ENCODE measurements around the gene NAGS. TPM values are rescaled to one million over a fixed set of nuclear protein-coding genes. Genes with fewer than 3 reads are reported as not detected.
"Not testable (repeated sequence)": the region's sequence is repeated elsewhere in the genome, so short reads cannot be mapped to it uniquely, and the experiment has no call there.

NAGS gene
- total RNA-seq, 2 donors from 2014 or later = 1.7 to 4.5 TPM

DNA sequence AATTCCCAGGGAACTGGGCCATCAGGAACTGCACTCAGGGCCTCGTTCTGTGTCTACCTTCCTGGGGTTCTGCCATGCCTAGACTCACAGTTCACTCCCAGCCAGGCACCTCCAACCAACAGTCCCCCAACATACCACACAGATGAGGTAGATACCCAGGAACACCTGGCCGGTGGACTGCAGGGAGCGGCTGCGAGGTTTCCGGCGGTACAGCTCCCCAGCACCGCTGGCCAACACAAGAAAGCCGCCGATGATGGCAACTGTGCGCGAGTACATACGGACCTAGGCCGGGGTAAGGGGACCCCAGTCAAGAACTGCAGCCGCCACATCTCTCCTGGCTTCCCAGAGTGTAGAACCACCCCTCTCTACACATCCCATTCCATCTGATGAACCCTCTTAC is 8.5 kb downstream of the NAGS start:
- no peak overlapping the region for H3K4me3 ChIP-seq
- H3K27ac ChIP-seq = no peak overlapping the region
- H3K9me3 ChIP-seq = no peaks in the 10 kb centered on the region
- DNase-seq (ENCODE audit: low spot score) = no peak
- H3K4me1 ChIP-seq = peaks cover 0 to 42% of the 10 kb centered on the region in 2 donors
- TF ChIP-seq, protein P1, sequence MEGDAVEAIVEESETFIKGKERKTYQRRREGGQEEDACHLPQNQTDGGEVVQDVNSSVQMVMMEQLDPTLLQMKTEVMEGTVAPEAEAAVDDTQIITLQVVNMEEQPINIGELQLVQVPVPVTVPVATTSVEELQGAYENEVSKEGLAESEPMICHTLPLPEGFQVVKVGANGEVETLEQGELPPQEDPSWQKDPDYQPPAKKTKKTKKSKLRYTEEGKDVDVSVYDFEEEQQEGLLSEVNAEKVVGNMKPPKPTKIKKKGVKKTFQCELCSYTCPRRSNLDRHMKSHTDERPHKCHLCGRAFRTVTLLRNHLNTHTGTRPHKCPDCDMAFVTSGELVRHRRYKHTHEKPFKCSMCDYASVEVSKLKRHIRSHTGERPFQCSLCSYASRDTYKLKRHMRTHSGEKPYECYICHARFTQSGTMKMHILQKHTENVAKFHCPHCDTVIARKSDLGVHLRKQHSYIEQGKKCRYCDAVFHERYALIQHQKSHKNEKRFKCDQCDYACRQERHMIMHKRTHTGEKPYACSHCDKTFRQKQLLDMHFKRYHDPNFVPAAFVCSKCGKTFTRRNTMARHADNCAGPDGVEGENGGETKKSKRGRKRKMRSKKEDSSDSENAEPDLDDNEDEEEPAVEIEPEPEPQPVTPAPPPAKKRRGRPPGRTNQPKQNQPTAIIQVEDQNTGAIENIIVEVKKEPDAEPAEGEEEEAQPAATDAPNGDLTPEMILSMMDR (IDR thresholded peaks at IDR 0.05) = no peak
- no peaks in the 10 kb centered on the region for H3K36me3 ChIP-seq
- H3K27me3 ChIP-seq = no peaks in the 10 kb centered on the region

DNA sequence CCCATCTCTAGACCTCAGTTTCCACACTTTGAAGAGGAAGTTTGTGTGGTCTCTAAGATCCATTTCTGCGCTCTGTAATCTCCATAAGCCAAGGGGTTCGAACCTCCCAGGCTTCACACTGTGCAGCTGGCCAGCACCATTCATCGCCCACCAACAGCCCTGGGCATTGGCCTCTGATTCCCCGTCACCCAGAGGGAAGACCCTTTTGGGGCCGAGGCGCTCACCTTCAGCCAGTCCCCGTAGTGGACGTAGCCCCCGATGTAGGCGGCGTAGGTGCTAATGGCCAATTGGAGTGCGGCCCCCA is 9.7 kb downstream of the NAGS start:
- DNase-seq (ENCODE audit: low spot score) = no peak
- Histone ChIP-seq H3K27ac (peak overlapping the region; percentile 75 to 84), H3K4me3 (peak overlapping the region; percentile 76 to 93), H3K27me3 (no peaks in the 10 kb centered on the region), H3K4me1 (peaks cover 0 to 33% of the 10 kb centered on the region in 2 donors), H3K9me3 (no peaks in the 10 kb centered on the region), H3K36me3 (no peaks in the 10 kb centered on the region)
- TF ChIP-seq, protein P1 (IDR thresholded peaks at IDR 0.05) = no peak

DNA sequence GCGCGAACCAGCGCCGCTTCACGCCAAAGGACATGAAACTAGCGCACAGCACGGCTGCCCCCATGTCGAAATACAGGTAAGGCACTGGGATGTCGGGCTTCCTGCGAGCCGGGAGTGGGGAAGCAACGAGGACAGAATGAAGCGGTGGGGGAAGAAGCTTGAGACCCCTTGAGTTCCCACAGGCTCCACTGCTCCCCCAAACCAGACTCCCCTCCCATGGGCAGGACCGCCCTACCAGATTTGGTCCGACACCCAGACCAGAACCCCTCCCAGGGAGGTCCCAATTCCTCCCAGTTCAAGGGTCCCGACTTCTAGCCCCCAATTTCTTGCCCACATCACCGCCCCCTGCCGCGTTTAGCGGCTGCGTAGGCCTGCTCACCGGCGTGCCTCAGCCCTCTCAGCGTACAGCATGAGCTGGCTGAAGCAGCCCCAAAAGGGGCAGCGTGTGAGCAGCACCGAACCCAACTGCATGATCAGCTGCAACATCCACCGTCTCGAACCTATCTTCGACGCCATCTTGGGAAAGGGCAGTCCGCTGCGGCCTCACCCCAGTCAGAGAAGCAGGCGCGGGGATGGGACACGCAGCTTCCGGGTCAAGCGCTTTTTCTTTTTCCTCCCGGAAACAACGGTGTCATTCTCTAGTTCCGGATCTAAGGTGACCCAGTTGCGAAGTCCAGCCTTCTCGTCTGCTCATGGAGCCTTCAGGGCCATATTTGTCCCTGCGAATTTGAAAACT is 10.2 kb downstream of the NAGS start, which contains the start of gene TMEM101:
TSS of gene TMEM101 (minus strand) at position 527 of the 736 bp plus-strand sequence. CDS start at position 516, 11 bp downstream.
- Histone ChIP-seq H3K9me3 (no peaks in the 10 kb centered on the region), H3K4me1 (peaks cover 0 to 33% of the 10 kb centered on the region in 2 donors), H3K27ac (peak within 1 kb of the TSS; percentile 75 to 84), H3K27me3 (no peaks in the 10 kb centered on the region), H3K36me3 (no peaks in the 10 kb centered on the region), H3K4me3 (peak within 1 kb of the TSS; percentile 76 to 93)
- DNase-seq (ENCODE audit: low spot score) = peak; percentile 93
- TF ChIP-seq, protein P1 (IDR thresholded peaks at IDR 0.05) = no peak

DNA sequence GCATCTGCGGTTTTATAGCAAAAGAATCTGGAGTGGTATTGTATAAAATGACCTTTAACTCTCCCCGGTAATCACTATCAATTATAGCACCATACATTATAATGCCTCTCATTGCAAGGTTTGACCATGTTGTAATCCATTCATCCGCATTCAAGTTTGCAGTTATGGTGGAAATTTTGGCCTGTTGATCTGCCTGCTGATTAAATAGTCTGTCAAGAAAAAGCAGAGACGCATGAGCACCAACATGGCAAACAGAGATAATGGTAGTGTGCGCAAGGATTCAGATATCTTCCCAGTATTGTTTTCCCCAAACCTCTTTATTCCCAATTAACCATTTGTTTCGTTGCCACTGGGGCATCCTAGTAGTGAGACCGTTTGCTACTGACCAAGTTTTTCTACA is 16.8 kb downstream of the NAGS start:
- H3K9me3 ChIP-seq; H3K4me1 ChIP-seq; H3K4me3 ChIP-seq; H3K36me3 ChIP-seq; DNase-seq (ENCODE audit: low spot score); H3K27me3 ChIP-seq; H3K27ac ChIP-seq: not testable (repeated sequence)

DNA sequence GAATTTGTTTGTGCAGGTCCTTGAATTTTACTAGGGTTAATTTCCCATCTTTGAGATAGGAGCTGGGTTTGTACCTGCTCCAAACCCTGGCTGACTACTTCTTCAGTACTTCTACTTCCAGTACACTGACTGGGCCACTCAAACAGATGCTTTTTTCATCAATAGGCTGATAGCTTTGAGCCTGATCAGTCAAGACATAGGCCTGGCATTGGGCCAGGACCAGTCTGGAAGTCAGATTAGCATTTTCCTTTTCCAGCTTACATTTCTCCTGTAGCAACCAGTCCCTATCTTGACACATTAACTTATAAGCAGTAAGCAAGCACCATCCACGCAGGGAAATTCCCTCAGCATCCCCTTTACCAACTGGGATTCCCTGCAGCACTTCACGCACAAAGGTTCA is 17.8 kb downstream of the NAGS start:
- TF ChIP-seq, protein P1 (IDR thresholded peaks at IDR 0.05) = no peak
- Histone ChIP-seq H3K27ac (no peak overlapping the region), H3K4me3 (no peak overlapping the region), H3K9me3 (no peaks in the 10 kb centered on the region), H3K27me3 (no peaks in the 10 kb centered on the region), H3K4me1 (no peaks in the 10 kb centered on the region), H3K36me3 (peaks cover 5% of the 10 kb centered on the region)
- DNase-seq (ENCODE audit: low spot score) = no peak

DNA sequence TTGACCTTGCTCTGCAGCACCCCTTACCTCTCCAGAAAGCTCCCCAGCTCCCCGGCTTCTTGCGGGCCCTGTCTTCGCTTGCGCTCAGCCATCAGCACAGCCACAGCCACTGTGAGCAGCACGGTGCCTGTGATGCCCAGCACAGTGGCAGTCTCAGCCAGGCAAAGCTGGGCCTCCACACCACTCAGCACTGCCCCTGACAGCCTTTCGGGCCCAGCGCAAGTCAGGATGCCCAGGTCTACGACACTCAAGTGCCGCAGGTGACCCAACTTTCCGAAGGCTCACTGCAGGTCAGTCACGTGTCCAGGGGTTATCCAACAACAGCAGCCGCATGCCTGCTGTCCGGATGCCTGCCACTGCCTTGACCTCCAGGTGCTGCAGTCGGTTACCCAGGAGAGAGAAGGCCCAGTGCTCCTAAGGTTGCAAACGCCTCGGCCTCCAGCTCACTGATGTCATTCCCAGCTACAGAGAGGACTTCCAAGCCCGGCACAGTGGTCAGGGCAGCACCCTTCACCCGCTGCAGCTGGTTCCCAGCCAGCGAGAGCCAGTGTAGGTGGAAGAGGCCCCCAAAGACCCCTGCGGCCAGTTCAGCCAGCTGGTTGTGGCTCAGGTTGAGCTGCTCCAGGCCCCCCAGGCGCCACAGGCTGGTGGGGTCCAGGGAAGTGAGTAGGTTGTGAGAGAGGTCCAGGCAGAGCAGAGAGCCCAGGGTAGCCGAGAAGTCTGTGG is 19.3 kb downstream of the NAGS start:
- Histone ChIP-seq H3K4me3 (no peak overlapping the region), H3K9me3 (no peaks in the 10 kb centered on the region), H3K36me3 (peaks cover 8% of the 10 kb centered on the region), H3K27me3 (no peaks in the 10 kb centered on the region), H3K4me1 (no peaks in the 10 kb centered on the region), H3K27ac (no peak overlapping the region)
- DNase-seq (ENCODE audit: low spot score) = no peak
- TF ChIP-seq, protein P1 (IDR thresholded peaks at IDR 0.05) = no peak
